Measurements from ENCODE around the gene PRR22. TPM values are rescaled to one million over a fixed set of nuclear protein-coding genes. Genes with fewer than 3 reads are reported as not detected.

PRR22 gene
- total and polyA plus RNA-seq, 2 experiments from 2014 or later, result 0.13 to 2.9 TPM

- H3K4me1 ChIP-seq (ENCODE audit: insufficient read depth), result peaks cover 5% of the 10 kb centered on the region
- no peaks in the 10 kb centered on the region for H3K27me3 ChIP-seq
- H2AFZ ChIP-seq, result no peak overlapping the region
- no peaks in the 10 kb centered on the region for H3K36me3 ChIP-seq (replicated peaks; ENCODE audit: insufficient read depth, low read depth)
- H3K27ac ChIP-seq, result no peak overlapping the region
- 97% methylated on average over 5 of the region's 5 CpGs for WGBS (ENCODE audit: low lambda C conversion rate, missing lambda C conversion rate)
- H3K4me3 ChIP-seq, result no peak overlapping the region
- no peaks in the 10 kb centered on the region for H3K9me3 ChIP-seq (ENCODE audit: low read depth)
- peaks cover 4% of the 10 kb centered on the region for H3K79me2 ChIP-seq
- H3K4me2 ChIP-seq, result no peak overlapping the region
- TF ChIP-seq EZH2phosphoT487 (IDR thresholded peaks at IDR 0.05; ENCODE audit: low read depth, severe bottlenecking, unreplicated experiment) (no peak), EZH2 (IDR thresholded peaks at IDR 0.05; ENCODE audit: borderline replicate concordance) (no peak), CTCF (IDR thresholded peaks at IDR 0.05; ENCODE audit: poor library complexity) (no peak)
- H4K20me1 ChIP-seq (ENCODE audit: insufficient read depth, poor library complexity, severe bottlenecking), result peaks cover 4% of the 10 kb centered on the region
- no peaks in the 10 kb centered on the region for H3K9me2 ChIP-seq (replicated peaks; ENCODE audit: insufficient read depth)
- no peak for DNase-seq (ENCODE audit: low spot score)
Measured at GRCh38 chr19:5788422-5788821, 3.9 kb upstream of the PRR22 start.

- H3K9me3 ChIP-seq (ENCODE audit: low read depth), result no peaks in the 10 kb centered on the region
- no peaks in the 10 kb centered on the region for H3K36me3 ChIP-seq (replicated peaks; ENCODE audit: insufficient read depth, low read depth)
- no peak overlapping the region for H3K4me3 ChIP-seq
- WGBS (ENCODE audit: low lambda C conversion rate, missing lambda C conversion rate), result 96% methylated on average over 34 of the region's 39 CpGs
- H3K27me3 ChIP-seq, result no peaks in the 10 kb centered on the region
- H4K20me1 ChIP-seq (ENCODE audit: insufficient read depth, poor library complexity, severe bottlenecking), result peaks cover 4% of the 10 kb centered on the region
- no peaks in the 10 kb centered on the region for H3K9me2 ChIP-seq (replicated peaks; ENCODE audit: insufficient read depth)
- DNase-seq (ENCODE audit: low spot score), result no peak
- peaks cover 4% of the 10 kb centered on the region for H3K79me2 ChIP-seq
- TF ChIP-seq CTCF (IDR thresholded peaks at IDR 0.05; ENCODE audit: poor library complexity) (no peak), EZH2 (IDR thresholded peaks at IDR 0.05; ENCODE audit: borderline replicate concordance) (no peak), EZH2phosphoT487 (IDR thresholded peaks at IDR 0.05; ENCODE audit: low read depth, severe bottlenecking, unreplicated experiment) (no peak)
- no peak overlapping the region for H3K4me2 ChIP-seq
- H2AFZ ChIP-seq, result no peak overlapping the region
- peaks cover 5% of the 10 kb centered on the region for H3K4me1 ChIP-seq (ENCODE audit: insufficient read depth)
- H3K27ac ChIP-seq, result no peak overlapping the region
Measured at GRCh38 chr19:5787409-5788182, 3.0 kb upstream of the PRR22 start.

GRCh38 chr19:5786593-5787408 is 2.3 kb upstream of the PRR22 start:
- Histone ChIP-seq H4K20me1 (ENCODE audit: insufficient read depth, poor library complexity, severe bottlenecking) (peaks cover 4% of the 10 kb centered on the region), H3K4me1 (ENCODE audit: insufficient read depth) (peaks cover 5% of the 10 kb centered on the region), H3K36me3 (replicated peaks; ENCODE audit: insufficient read depth, low read depth) (no peaks in the 10 kb centered on the region), H2AFZ (no peak overlapping the region), H3K79me2 (peaks cover 4% of the 10 kb centered on the region), H3K9me3 (ENCODE audit: low read depth) (no peaks in the 10 kb centered on the region), H3K9me2 (replicated peaks; ENCODE audit: insufficient read depth) (no peaks in the 10 kb centered on the region), H3K27me3 (no peaks in the 10 kb centered on the region), H3K27ac (no peak overlapping the region), H3K4me3 (no peak overlapping the region), H3K4me2 (no peak overlapping the region)
- DNase-seq (ENCODE audit: low spot score), result no peak
- 96% methylated on average over 36 of the region's 44 CpGs for WGBS (ENCODE audit: low lambda C conversion rate, missing lambda C conversion rate)
- no peak for TF ChIP-seq CTCF (IDR thresholded peaks at IDR 0.05; ENCODE audit: poor library complexity)
- TF ChIP-seq EZH2 (IDR thresholded peaks at IDR 0.05; ENCODE audit: borderline replicate concordance), result no peak

Data from hepatocyte (in vitro differentiated cells).